ENCODE results near the gene FGF16. TPM values are rescaled to one million over a fixed set of nuclear protein-coding genes. Genes with fewer than 3 reads are reported as not detected.

The FGF16 gene
- total and polyA plus RNA-seq, 10 of the 15 experiments (the other 5 are each of a cell fraction or from before 2014, with no cell fraction given): not detected

GRCh38 chrX:77441479-77441878 is 5.7 kb upstream of the FGF16 start:
- Histone ChIP-seq H4K20me1 (ENCODE audit: control insufficient read depth, insufficient read depth) (no peaks in the 10 kb centered on the region), H3K27ac (ENCODE audit: control insufficient read depth, insufficient read depth) (no peak overlapping the region), H2AFZ (ENCODE audit: control insufficient read depth, low read depth, low read length) (no peak overlapping the region), H3K9me3 (replicated peaks; ENCODE audit: control insufficient read depth, insufficient read depth, low read length) (no peaks in the 10 kb centered on the region), H3K4me3 (no peak overlapping the region), H3K36me3 (ENCODE audit: control insufficient read depth in 2 of 2, insufficient read depth in 2 of 2, low read length in 1 of 2) (no peaks in the 10 kb centered on the region), H3K4me1 (ENCODE audit: control insufficient read depth, insufficient read depth, low read length) (no peaks in the 10 kb centered on the region), H3K9ac (ENCODE audit: control insufficient read depth, insufficient read depth, low read length) (no peak overlapping the region), H3K27me3 (replicated peaks in 1 of 2; ENCODE audit: control insufficient read depth in 2 of 2, insufficient read depth in 2 of 2, low read length in 1 of 2) (peaks cover 0 to 2% of the 10 kb centered on the region in 2 experiments; a peak in 2 of 4 replicates), H3K4me2 (ENCODE audit: control insufficient read depth, insufficient read depth) (no peak overlapping the region), H3K79me2 (ENCODE audit: control insufficient read depth, insufficient read depth, low read length) (no peaks in the 10 kb centered on the region)
- intact Hi-C loops (cut with micrococcal nuclease; ENCODE audit: unreplicated experiment) (no loop called here), in situ Hi-C loops (cut with MboI) (no loop called here)
- TF ChIP-seq POU2F2 (IDR thresholded peaks at IDR 0.05; ENCODE audit: borderline replicate concordance, low read depth, low read length) (no peak), EED (IDR thresholded peaks at IDR 0.05; ENCODE audit: low read depth) (no peak), CBFB (IDR thresholded peaks at IDR 0.05; ENCODE audit: low read depth) (no peak), E2F8 (IDR thresholded peaks at IDR 0.05; ENCODE audit: low read depth, partially characterized antibody) (no peak), JUNB (IDR thresholded peaks at IDR 0.05) (no peak), SMC3 (IDR thresholded peaks at IDR 0.05; ENCODE audit: borderline replicate concordance, low read length) (no peak), POLR2AphosphoS5 (IDR thresholded peaks at IDR 0.05; ENCODE audit: low read length) (no peak), SP1 (IDR thresholded peaks at IDR 0.05; ENCODE audit: low read depth, low read length) (no peak), SIN3A (IDR thresholded peaks at IDR 0.05; ENCODE audit: low read depth, low read length) (no peak), SMAD5 (IDR thresholded peaks at IDR 0.05; ENCODE audit: low read depth) (no peak), NFIC (IDR thresholded peaks at IDR 0.05; ENCODE audit: low read depth, low read length) (no peak), SKIL (IDR thresholded peaks at IDR 0.05; ENCODE audit: low read depth, poor library complexity, severe bottlenecking) (no peak), ZNF24 (IDR thresholded peaks at IDR 0.05) (no peak), WRNIP1 (IDR thresholded peaks at IDR 0.05; ENCODE audit: borderline replicate concordance, low read depth, low read length) (no peak), CHD4 (IDR thresholded peaks at IDR 0.05) (no peak), BHLHE40 (IDR thresholded peaks at IDR 0.05; ENCODE audit: borderline replicate concordance in 1 of 2, low read depth in 2 of 2, low read length in 1 of 2) (no peak), CEBPB (IDR thresholded peaks at IDR 0.05; ENCODE audit: borderline replicate concordance in 1 of 2, low read depth in 2 of 2, low read length in 2 of 2) (no peak)
- ChIA-PET POLR2A (no interaction called here), CTCF (no interaction called here), SMC1A (ENCODE audit: uncharacterized antibody, unreplicated experiment) (no interaction called here), RAD21 (ENCODE audit: unreplicated experiment) (no interaction called here)
- no TSS peak for BruUV-seq (replicated peaks)
- FAIRE-seq: no peak
- ATAC-seq: no peak
- DNase-seq (ENCODE audit: low read depth, low spot score): no peak
